DMS 273 (cell line): ENCODE data around the gene PTGFRN.
"Not testable (repeated sequence)": the region's sequence is repeated elsewhere in the genome, so short reads cannot be mapped to it uniquely, and the experiment has no call there.

ENCODE experiments used
- DNase-seq: peaks from one replicate; lab custom pipeline; 2025; ENCODE audit not compliant: unreplicated experiment; lab: John Stamatoyannopoulos, UW

The PTGFRN gene

DNA sequence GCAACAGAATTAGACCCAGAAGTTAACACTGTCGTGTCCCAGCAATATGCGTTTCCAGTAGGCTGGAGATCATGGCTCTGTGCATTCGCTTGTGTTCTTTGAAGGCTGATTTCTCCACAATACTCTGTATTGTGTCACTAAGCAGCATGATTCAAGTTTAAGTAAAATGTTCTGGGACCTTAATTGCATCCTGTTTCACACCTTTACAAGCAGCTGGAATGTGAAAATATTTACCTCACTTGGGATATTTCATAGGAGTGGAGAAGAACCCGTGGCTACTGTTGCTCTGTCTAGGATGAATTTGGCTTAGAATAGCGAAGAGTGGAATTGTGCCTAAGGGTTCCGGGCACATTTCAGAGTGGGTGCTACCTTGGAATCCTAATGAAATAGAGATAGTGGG lies 6.3 kb downstream of the PTGFRN start:
- no peak for DNase-seq

GRCh38 chr1:116916533-116917445 lies 7.1 kb downstream of the PTGFRN start:
- DNase-seq: no peak

GRCh38 chr1:116918714-116919357 lies 9.1 kb downstream of the PTGFRN start:
- DNase-seq: no peak

- peak; percentile 42 for DNase-seq
These were observed 10.1 kb downstream of the PTGFRN start for GRCh38 chr1:116919802-116920201.

- no peak for DNase-seq
These were observed 10.5 kb downstream of the PTGFRN start for GRCh38 chr1:116920211-116920610.

- DNase-seq: no peak
These were observed 11.7 kb downstream of the PTGFRN start for GRCh38 chr1:116921301-116921885.

DNA sequence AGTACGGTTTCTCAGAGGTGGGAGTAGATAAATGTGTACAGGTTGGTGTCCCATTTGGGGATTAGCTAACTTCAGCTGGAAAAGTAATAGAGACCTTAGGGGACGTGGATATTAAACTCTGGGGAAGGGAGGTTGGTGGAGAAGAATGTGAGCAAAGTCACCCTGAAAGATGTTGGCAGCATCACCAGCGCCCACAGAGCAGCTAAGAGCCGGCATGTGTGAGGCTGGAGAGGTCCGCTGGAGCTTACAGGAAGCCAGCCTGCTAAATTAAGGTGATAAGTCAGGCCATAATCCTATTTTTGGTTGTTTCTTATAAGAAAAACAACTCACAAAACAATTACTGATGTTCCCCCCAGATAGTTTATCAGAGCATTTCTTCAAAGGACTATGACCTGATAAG lies 12.2 kb downstream of the PTGFRN start:
- no peak for DNase-seq

DNA sequence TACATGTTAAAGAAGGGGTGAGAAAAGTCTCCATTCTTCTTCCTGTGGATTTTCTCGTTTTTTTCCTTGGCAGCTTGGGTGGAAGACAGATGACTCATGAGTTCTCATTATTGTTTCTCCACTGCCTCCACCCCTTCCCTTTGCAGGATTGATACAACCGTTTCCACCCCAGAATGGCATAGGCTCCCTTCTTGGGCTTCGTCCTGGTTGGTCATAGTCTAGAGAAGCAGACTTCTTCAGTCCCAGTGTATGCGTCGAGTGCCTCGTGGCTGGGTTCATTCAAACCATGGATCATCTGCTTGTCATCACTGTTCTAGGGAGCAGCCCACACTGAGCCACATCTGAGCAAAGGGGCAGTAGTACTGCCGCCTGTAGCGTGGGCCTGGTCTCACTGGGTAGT lies 13.7 kb downstream of the PTGFRN start:
- DNase-seq: no peak

DNA sequence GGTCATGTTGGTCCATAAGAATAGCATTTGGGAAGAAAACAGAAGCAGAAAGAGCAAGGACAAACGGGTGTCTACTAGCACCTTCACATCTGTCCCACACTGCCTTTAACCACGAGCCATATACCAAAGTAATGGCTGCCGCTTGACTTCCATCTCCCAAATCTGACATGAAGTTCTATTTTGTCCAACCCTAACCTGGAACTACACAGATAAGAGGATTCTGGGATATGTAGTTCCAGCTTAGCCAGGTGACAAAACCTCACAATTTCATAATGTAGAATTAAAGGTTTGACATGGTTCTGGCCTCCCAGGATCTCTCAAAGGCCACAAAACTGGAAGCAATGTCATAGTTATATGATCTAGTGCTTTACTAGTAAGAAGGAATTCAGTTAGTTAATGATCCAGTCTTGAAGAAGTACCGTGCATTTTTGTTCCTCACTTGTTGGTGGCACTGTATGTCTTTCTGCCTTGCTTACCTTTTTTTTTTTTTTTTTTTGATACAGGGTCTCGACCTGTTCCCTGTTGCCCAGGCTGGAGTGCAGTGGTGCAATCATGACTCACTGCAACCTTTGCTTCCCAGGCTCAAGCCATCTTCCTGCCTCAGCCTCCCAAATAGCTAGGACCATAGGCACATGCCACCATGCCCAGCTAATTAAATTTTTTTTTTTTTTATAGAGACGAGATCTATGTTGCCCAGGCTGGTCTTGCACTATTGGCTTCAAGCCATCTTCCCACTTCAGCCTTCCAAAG lies 17.5 kb downstream of the PTGFRN start:
- DNase-seq: no peak

DNA sequence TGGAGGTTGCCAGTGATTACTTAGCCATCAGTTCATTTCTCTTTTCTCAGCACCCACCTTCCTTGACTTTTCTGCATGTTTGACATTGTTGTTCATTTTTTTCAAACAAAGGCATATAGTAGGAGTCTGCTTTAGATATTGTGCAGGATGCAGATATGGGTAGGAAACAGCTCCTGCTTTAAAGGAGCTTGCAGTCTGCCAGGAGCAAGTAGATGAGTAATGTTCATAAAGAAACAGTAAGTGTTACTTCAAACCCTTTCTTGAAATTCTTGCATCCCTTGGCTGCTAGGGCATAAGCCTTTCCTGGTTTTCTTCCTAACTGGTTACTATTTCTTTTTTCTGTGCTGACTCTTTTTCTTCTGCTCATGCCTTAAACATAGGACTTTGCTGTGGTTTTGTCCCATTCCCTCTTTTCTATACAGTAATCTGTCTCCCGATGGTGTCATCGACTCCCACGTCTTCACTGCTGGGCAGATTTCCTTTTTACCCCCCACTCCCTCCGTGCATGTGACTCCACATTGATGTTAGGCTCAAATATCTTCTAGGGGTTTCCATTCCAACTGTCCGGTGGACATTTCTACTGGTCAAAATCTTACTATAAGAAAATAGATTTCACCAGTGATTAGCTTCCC lies 20.4 kb downstream of the PTGFRN start:
- no peak for DNase-seq

DNA sequence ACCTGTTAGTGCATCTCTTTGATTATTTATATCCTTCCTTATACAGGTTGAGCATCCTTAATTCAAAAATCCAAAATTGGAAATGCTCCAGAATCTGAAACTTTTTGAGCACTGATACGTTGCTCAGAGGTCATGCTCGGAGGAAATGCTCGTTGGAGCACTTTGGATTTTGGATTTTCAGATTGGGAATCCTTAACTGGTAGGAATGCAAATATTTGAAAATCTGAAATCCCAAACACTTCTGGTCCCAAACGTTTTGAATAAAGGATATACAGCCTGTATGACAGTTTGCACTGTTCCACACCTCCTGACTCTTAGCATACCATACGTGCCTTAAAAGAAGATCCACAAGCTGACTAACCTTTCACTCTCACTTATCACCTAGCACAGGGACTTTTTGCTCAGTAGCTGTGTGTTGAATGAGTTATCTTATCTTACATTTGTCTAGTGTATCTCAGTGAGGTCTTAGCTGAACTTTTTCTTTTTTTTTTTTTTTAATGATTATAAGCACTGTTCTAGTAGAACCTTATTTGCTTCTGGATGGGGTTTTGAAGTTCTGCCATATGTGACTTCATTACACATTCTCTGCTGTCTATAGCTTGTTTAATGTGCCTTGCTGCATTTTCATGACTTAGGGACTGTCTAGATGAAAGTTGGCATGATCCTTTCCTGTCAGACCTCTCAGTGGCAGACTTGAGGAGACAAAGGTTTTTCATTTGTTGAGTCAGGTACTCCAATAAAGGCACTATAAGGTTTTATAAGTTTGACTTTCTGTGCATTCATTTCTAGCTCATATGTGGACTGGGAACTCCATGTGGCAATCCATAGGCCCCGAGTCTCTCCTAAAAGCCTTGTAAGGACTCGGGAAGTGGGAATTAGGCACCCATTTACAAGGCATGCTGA lies 21.6 kb downstream of the PTGFRN start:
- no peak for DNase-seq

DNA sequence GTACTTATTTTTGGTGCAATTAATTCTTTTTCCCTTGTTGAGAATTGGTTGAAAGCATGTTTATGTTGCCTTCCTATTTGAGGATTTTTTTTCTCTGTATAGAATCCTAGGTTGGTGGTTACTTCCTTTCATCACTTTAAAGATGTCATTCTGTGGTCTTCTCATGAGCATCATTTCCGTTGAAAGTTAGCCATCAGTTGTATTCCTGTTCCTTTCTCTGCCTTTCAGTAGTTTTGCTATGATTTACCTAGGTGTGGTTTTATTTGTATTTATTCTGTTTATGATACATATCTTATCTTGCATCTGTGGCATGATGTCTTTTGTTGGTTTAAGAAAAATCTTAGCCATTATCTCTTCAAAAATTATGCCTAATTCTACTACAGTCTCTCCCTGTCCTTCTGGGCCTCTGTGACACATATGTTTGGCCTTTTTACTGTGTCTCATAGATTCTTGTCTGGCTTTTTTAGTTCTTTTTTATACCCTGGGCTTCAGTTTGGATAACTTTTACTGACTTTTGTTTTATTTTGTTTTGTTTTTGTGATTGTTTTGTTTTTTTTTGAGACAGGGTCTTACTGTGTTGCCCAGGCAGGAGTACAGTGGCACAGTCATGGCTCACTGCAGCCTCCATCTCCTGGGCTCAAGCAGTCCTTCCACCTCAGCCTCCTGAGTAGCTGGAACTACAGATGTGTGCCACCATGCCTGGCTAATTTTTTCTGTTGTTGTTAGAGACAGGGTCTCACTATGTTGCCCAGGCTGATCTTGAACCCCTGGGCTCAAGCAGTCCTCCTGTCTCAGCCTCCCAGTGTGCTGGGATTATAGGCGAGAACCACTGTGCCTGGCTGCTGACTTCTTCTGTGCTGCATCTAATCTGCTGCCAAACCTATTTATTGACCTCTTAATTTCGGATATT lies 24.1 kb downstream of the PTGFRN start:
- DNase-seq: no peak

DNA sequence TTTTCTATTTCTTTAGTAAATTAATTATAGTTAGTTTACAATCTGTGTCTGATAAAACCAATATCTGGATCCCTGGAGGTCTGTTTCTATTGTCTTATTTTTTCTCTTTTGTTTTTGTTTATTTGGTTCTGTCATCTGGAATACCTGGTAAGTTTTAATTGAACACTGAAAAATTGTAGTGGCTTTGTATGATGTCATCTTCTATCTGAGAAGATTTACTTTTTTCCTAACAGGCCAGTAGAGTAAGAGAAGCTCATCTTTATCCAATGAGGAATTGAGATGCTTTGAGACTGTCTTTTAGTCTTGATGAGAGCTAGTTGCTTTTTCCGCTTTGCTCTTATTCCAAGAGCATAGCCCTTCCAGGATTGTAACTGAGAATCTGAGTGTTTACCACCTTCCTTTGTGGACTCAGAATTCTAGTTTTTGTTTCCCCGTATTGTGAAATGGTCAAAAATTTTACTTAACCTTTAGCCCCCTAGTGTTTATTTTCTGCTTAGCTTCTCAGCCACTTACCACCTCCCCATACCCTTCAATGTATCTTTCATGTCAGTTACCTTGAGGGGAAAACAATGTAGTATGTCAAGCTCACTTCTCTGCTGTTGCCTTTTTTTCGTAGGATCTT lies 25.0 kb downstream of the PTGFRN start:
- DNase-seq: peak; percentile 35

GRCh38 chr1:116938216-116938615 lies 28.5 kb downstream of the PTGFRN start:
- DNase-seq: no peak

GRCh38 chr1:116939780-116940543 lies 30.2 kb downstream of the PTGFRN start:
- not testable (repeated sequence) for DNase-seq

- peak; percentile 19 for DNase-seq
These were observed 31.3 kb downstream of the PTGFRN start for GRCh38 chr1:116940814-116941599.

- DNase-seq: no peak
These were observed 32.0 kb downstream of the PTGFRN start for GRCh38 chr1:116941670-116942069.
